Smooth muscle cell of trachea (primary cell): Measurements from ENCODE around the gene BEND5. TPM values are rescaled to one million over a fixed set of nuclear protein-coding genes. Genes with fewer than 3 reads are reported as not detected.

ENCODE experiments used
- total RNA-seq: library from RNA; depleted of rRNA; stranded (reverse); fragments of >200 nt; gene quantifications from 2 replicates; pipeline ENCODE4 v1.2.1, GENCODE V29; 2014

The BEND5 gene
- total RNA-seq = 0.17 TPM in 1 of 2 replicates, not detected in the other

GRCh38 chr1:48776393-48777218 lies at the start of gene BEND5:
Gene BEND5, minus strand, starts transcription at chr1:48776891. Its CDS starts 60 bp downstream, at chr1:48776831.

